IMR-90 (cell line): ENCODE measurements around the gene SAP30BP. TPM values are rescaled to one million over a fixed set of nuclear protein-coding genes. Genes with fewer than 3 reads are reported as not detected.
A peak's percentile ranks its signal among the peaks of the same experiment; 100 is the strongest.

ENCODE experiments used
- ATAC-seq: fragments of 200-7000 bp; cut with Tn5 transposase; 2 replicates; pipeline ENCODE4 v1.9.1; 2020; ENCODE audit warnings: low read depth, mild to moderate bottlenecking, moderate library complexity
- BruUV-seq: library from RNA; stranded (reverse); fragments of 400-500 nt; replicated peaks from 2 replicates; lab custom pipeline; 2021; lab: Mats Ljungman, UMichigan
- CTCF ChIA-PET: fragments of 300-600 bp; formaldehyde crosslinking; extraction: SDS; loops from one replicate; lab custom pipeline; 2021; ENCODE audit warnings: antibody characterized with exemption; lab: Yijun Ruan, JAX
- POLR2A ChIA-PET: fragments of 300-600 bp; sonication (Branson Sonifier 250); formaldehyde crosslinking; loops from one replicate; lab custom pipeline; 2022; ENCODE audit warnings: antibody characterized with exemption; ENCODE audit not compliant: unreplicated experiment; lab: Charles Lee
- DNase-seq: peaks from one replicate; pipeline ENCODE4 v3.0.0; 2013
- H2AFZ ChIP-seq: replicated peaks from 2 replicates; pipeline ENCODE3; 2013; ENCODE audit warnings: low read length, mild to moderate bottlenecking; ENCODE audit not compliant: poor library complexity
- H2AK5ac ChIP-seq: 2 replicates; pipeline ENCODE4 v1.6.1; 2013; ENCODE audit warnings: low read depth, low read length, inconsistent platforms
- H2AK9ac ChIP-seq: replicated peaks from 2 replicates; pipeline ENCODE3; 2013; ENCODE audit warnings: mild to moderate bottlenecking, low read depth, low read length, moderate library complexity; ENCODE audit not compliant: poor library complexity
- H2BK120ac ChIP-seq: 2 replicates; pipeline ENCODE4 v1.6.1; 2013; ENCODE audit warnings: low read depth, low read length, inconsistent platforms
- H2BK15ac ChIP-seq: 3 replicates; pipeline ENCODE4 v1.6.1; 2013; ENCODE audit warnings: low read depth, low read length, inconsistent platforms
- H2BK20ac ChIP-seq: 2 replicates; pipeline ENCODE4 v1.6.1; 2013; ENCODE audit warnings: low read depth, mild to moderate bottlenecking, inconsistent platforms, low read length, moderate library complexity
- H2BK5ac ChIP-seq: 2 replicates; pipeline ENCODE4 v1.6.1; 2013; ENCODE audit warnings: mild to moderate bottlenecking, low read depth, low read length, inconsistent platforms; ENCODE audit not compliant: poor library complexity, severe bottlenecking
- H3K14ac ChIP-seq: replicated peaks from 2 replicates; pipeline ENCODE4 v1.6.1; 2013; ENCODE audit warnings: low read depth, low read length, inconsistent platforms
- H3K18ac ChIP-seq: 2 replicates; pipeline ENCODE4 v1.6.1; 2013; ENCODE audit warnings: low read depth, low read length, control low read depth
- H3K23ac ChIP-seq: 2 replicates; pipeline ENCODE4 v1.6.1; 2013; ENCODE audit warnings: low read depth, low read length, inconsistent platforms
- H3K27ac ChIP-seq: 2 replicates; pipeline ENCODE4 v1.5.1; 2013; ENCODE audit warnings: mild to moderate bottlenecking, control low read depth, low read length; ENCODE audit not compliant: insufficient read depth
- H3K27me3 ChIP-seq: 2 replicates; pipeline ENCODE4 v1.6.1; 2013; ENCODE audit warnings: low read length; ENCODE audit not compliant: control insufficient read depth, insufficient read depth
- H3K36me3 ChIP-seq: 2 replicates; pipeline ENCODE4 v1.6.1; 2013; ENCODE audit warnings: low read length, mixed read lengths; ENCODE audit not compliant: control insufficient read depth, insufficient read depth
- H3K4ac ChIP-seq: 2 replicates; pipeline ENCODE4 v1.6.1; 2013; ENCODE audit warnings: low read depth, low read length, inconsistent platforms
- H3K4me1 ChIP-seq: 2 replicates; pipeline ENCODE4 v1.6.1; 2013; ENCODE audit warnings: low read length, mixed read lengths; ENCODE audit not compliant: control insufficient read depth, insufficient read depth
- H3K4me2 ChIP-seq: 2 replicates; pipeline ENCODE4 v1.6.1; 2013; ENCODE audit warnings: low read depth, mild to moderate bottlenecking, control low read depth, low read length, moderate library complexity
- H3K4me3 ChIP-seq: 2 replicates; pipeline ENCODE4 v1.5.1; 2013; ENCODE audit warnings: low read depth, mild to moderate bottlenecking, control low read depth, low read length, moderate library complexity; ENCODE audit not compliant: insufficient read depth
- H3K56ac ChIP-seq: 2 replicates; pipeline ENCODE4 v1.6.1; 2013; ENCODE audit warnings: low read length, inconsistent platforms; ENCODE audit not compliant: insufficient read depth; ENCODE audit errors: extremely low read depth
- H3K79me1 ChIP-seq, 2 experiments: 2 replicates each; pipeline ENCODE4 v1.6.1; 2013; ENCODE audit warnings: low read length in 2 of 2, inconsistent platforms in 1 of 2, low read depth in 1 of 2
- H3K9ac ChIP-seq: 2 replicates; pipeline ENCODE4 v1.6.1; 2013; ENCODE audit warnings: low read depth, low read length, control low read depth
- H3K9me1 ChIP-seq: 2 replicates; pipeline ENCODE4 v1.6.1; 2013; ENCODE audit warnings: low read length, inconsistent platforms; ENCODE audit not compliant: insufficient read depth
- H3K9me3 ChIP-seq: 2 replicates; pipeline ENCODE4 v1.6.1; 2013; ENCODE audit warnings: low read length; ENCODE audit not compliant: control insufficient read depth, insufficient read depth
- H4K20me1 ChIP-seq: 2 replicates; pipeline ENCODE4 v1.6.1; 2013; ENCODE audit warnings: low read length, inconsistent platforms; ENCODE audit not compliant: insufficient read depth
- H4K5ac ChIP-seq: 2 replicates; pipeline ENCODE4 v1.6.1; 2013; ENCODE audit warnings: mild to moderate bottlenecking, low read depth, low read length, control low read depth
- H4K8ac ChIP-seq, 2 experiments: 2 replicates each; pipeline ENCODE4 v1.6.1; 2013; ENCODE audit warnings: low read depth in 2 of 2, low read length in 2 of 2, control low read depth in 1 of 2, inconsistent platforms in 1 of 2
- H4K91ac ChIP-seq: 2 replicates; pipeline ENCODE4 v1.6.1; 2013; ENCODE audit warnings: low read depth, low read length, inconsistent platforms; ENCODE audit not compliant: insufficient read depth
- CEBPB ChIP-seq: IDR thresholded peaks from 2 replicates; pipeline ENCODE4 v1.6.1; 2012; ENCODE audit warnings: low read depth, low read length, improper control_type of control experiment
- ELK1 ChIP-seq: fragments of 150-350 bp; IDR thresholded peaks from 2 replicates; pipeline ENCODE4 v1.6.1; 2016; ENCODE audit warnings: low read depth, mild to moderate bottlenecking, low read length, moderate library complexity, borderline replicate concordance
- FOS ChIP-seq: fragments of 150-350 bp; IDR thresholded peaks from 2 replicates; pipeline ENCODE4 v1.6.1; 2016; ENCODE audit warnings: low read depth, low read length
- NFE2L2 ChIP-seq: fragments of 150-350 bp; IDR thresholded peaks from 2 replicates; pipeline ENCODE4 v1.6.1; 2016; ENCODE audit warnings: low read depth, mild to moderate bottlenecking, low read length
- POLR2A ChIP-seq: IDR thresholded peaks from 2 replicates; pipeline ENCODE4 v1.6.1; 2012; ENCODE audit warnings: mild to moderate bottlenecking, low read depth, low read length
- RCOR1 ChIP-seq: IDR thresholded peaks from 2 replicates; pipeline ENCODE4 v1.6.1; 2012; ENCODE audit warnings: mild to moderate bottlenecking, low read length, improper control_type of control experiment; ENCODE audit not compliant: insufficient replicate concordance
- RFX5 ChIP-seq: IDR thresholded peaks from 2 replicates; pipeline ENCODE4 v1.8.0; 2012; ENCODE audit warnings: low read depth, mild to moderate bottlenecking, low read length, moderate library complexity
- SMC3 ChIP-seq: fragments of 150-350 bp; IDR thresholded peaks from 2 replicates; pipeline ENCODE4 v1.6.1; 2016; ENCODE audit warnings: low read depth, mild to moderate bottlenecking, antibody characterized with exemption, low read length, moderate library complexity
- WGBS, 2 experiments: methylation state at CpG; one replicate each; pipeline versions ENCODE4 v1.1.5 to v1.1.7; 2013; ENCODE audit warnings: missing lambda C conversion rate in 2 of 2; ENCODE audit not compliant: insufficient read length in 1 of 2; ENCODE audit errors: extremely low coverage in 2 of 2; 5-methylcytosine and 5-hydroxymethylcytosine counted together
- dilution Hi-C: fragments of 300-500 bp; cut with HindIII; formaldehyde crosslinking; loops from one replicate; pipeline ENCODE4 v1.14.3; 2018; ENCODE audit warnings: low sequenced_read_pairs; ENCODE audit not compliant: unreplicated experiment
- in situ Hi-C: fragments of 300-500 bp; cut with MboI; formaldehyde crosslinking; loops from 3 replicates; pipeline ENCODE4 v1.14.3; 2019; ENCODE audit warnings: low sequenced_read_pairs, inconsistent platforms, mixed read lengths
- intact Hi-C: fragments of 100-400 bp; cut with micrococcal nuclease; formaldehyde crosslinking; loops from 2 replicates; pipeline ENCODE4 v1.10.0; 2022
- polyA plus RNA-seq, 3 experiments: library from polyadenylated mRNA; depleted of rRNA; stranded (reverse); fragments of >200 nt; gene quantifications; 2 replicates each; pipeline ENCODE4 v1.2.3, GENCODE V29; 2012; ENCODE audit warnings: low replicate concordance in 1 of 3
- total RNA-seq: library from RNA; depleted of rRNA; stranded (reverse); fragments of >200 nt; gene quantifications from 2 replicates; pipeline ENCODE4 v1.2.3, GENCODE V29; 2012
- TF ChIP-seq, protein P1 (sequence below): conservative IDR thresholded peaks from 2 replicates; pipeline ENCODE4 v1.5.1; 2012; ENCODE audit warnings: mild to moderate bottlenecking, low read depth, low read length, improper control_type of control experiment
- TF ChIP-seq, protein P2 (sequence below): fragments of 150-350 bp; IDR thresholded peaks from 2 replicates; pipeline ENCODE4 v1.6.1; 2017; ENCODE audit warnings: mild to moderate bottlenecking, antibody characterized with exemption, low read length, low read depth

The SAP30BP gene
- total and polyA plus RNA-seq, 2 of the 4 experiments (the other 2 are of a cell fraction): 70.4 to 139 TPM

DNA sequence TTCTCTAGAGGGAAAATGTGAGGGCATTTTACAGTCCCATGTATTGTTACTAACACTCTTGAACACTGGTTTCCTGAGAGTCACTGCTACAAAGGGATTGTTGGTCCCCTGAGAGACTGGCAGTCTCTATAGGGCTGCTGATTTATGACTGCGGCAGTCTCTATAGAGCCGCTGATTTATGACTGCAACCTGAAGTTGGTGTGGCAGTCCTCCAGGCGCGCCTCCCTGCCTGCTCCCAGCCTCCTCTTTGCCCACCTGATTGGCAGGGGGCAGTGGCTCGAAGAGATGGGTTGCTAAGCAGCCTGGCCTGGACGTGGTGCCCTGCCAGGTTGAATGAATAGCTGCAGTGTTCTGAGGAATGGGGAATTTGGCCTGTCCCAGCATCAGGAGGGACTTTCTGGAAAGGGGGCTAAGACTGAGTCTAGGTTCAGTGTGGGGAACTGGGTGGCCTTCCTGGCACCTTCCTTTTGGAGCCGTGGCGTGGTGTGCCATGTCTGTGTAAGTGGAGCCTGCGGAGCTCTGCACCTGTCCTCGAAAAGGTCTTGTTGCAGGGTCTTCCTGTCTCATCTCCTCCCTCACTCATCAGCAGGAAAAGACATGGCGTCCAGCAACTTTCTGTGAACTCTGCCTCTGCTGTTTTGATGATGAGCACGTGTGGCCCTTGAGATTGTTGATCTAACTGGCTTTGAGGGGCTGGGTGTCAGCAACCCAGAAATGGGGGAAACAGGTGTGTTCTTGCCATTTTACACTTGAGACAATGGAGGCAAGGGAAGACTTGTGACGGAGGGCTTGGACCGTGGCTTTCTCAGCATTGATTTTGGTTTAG is 24.9 kb downstream of the SAP30BP start:
- POLR2A ChIA-PET: no interaction called here
- Histone ChIP-seq H3K4me2 (no peak overlapping the region), H3K4me1 (peaks cover 17% of the 10 kb centered on the region), H3K9ac (no peak overlapping the region), H3K14ac (no peak overlapping the region), H2AK5ac (no peak overlapping the region), H3K27me3 (no peaks in the 10 kb centered on the region), H3K56ac (no peak overlapping the region), H2BK5ac (no peak overlapping the region), H3K23ac (no peak overlapping the region; the same call in 1 of the 2 replicates), H3K9me1 (peaks cover 35% of the 10 kb centered on the region), H3K9me3 (no peaks in the 10 kb centered on the region), H4K5ac (no peak overlapping the region), H2BK15ac (no peak overlapping the region), H2BK120ac (no peak overlapping the region), H4K91ac (no peak overlapping the region), H3K27ac (no peak overlapping the region), H2AFZ (peak overlapping the region; percentile 16), H4K20me1 (peaks cover 76% of the 10 kb centered on the region), H2BK20ac (no peak overlapping the region), H3K36me3 (peaks cover 32% of the 10 kb centered on the region), H3K18ac (no peak overlapping the region), H2AK9ac (no peak overlapping the region), H3K4me3 (no peak overlapping the region), H3K79me1 (peaks cover 48 to 91% of the 10 kb centered on the region in 2 experiments), H4K8ac (no peak overlapping the region), H3K4ac (no peak overlapping the region)
- ATAC-seq (no peak), DNase-seq (no peak)
- intact Hi-C loops (no loop called here), in situ Hi-C loops (no loop called here), dilution Hi-C loops (no loop called here)
- 72% methylated on average over 3 of the region's 14 CpGs; no CpG with 5 or more reads in 1 of the 2 experiments for WGBS, 2 experiments
- TF ChIP-seq CEBPB: no peak
- TF ChIP-seq ELK1: no peak
- no peak for TF ChIP-seq RCOR1
- TF ChIP-seq, protein P1, sequence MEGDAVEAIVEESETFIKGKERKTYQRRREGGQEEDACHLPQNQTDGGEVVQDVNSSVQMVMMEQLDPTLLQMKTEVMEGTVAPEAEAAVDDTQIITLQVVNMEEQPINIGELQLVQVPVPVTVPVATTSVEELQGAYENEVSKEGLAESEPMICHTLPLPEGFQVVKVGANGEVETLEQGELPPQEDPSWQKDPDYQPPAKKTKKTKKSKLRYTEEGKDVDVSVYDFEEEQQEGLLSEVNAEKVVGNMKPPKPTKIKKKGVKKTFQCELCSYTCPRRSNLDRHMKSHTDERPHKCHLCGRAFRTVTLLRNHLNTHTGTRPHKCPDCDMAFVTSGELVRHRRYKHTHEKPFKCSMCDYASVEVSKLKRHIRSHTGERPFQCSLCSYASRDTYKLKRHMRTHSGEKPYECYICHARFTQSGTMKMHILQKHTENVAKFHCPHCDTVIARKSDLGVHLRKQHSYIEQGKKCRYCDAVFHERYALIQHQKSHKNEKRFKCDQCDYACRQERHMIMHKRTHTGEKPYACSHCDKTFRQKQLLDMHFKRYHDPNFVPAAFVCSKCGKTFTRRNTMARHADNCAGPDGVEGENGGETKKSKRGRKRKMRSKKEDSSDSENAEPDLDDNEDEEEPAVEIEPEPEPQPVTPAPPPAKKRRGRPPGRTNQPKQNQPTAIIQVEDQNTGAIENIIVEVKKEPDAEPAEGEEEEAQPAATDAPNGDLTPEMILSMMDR: no peak
- TF ChIP-seq, protein P2, sequence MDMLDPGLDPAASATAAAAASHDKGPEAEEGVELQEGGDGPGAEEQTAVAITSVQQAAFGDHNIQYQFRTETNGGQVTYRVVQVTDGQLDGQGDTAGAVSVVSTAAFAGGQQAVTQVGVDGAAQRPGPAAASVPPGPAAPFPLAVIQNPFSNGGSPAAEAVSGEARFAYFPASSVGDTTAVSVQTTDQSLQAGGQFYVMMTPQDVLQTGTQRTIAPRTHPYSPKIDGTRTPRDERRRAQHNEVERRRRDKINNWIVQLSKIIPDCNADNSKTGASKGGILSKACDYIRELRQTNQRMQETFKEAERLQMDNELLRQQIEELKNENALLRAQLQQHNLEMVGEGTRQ: no peak
- TF ChIP-seq NFE2L2: no peak
- TF ChIP-seq SMC3: no peak
- no peak for TF ChIP-seq FOS
- no peak for TF ChIP-seq RFX5
- TF ChIP-seq POLR2A: no peak
- BruUV-seq: no TSS peak
- CTCF ChIA-PET: interaction anchor here (0.7 kb wide), 1 partner anchor 12 kb away, joined by 3 read pairs; no protein-coding TSS in a partner anchor
